Measurements from ENCODE around the gene TMEM39A. TPM values are rescaled to one million over a fixed set of nuclear protein-coding genes. Genes with fewer than 3 reads are reported as not detected.

TMEM39A gene
- total RNA-seq, 6 experiments from 2014 or later = 14.9 to 34.6 (median 20.9) TPM

- Histone ChIP-seq H3K36me3 (no peaks in the 10 kb centered on the region), H3K4me3 (no peak overlapping the region), H3K9me3 (no peaks in the 10 kb centered on the region), H3K4me1 (no peaks in the 10 kb centered on the region), H3K27ac (no peak overlapping the region), H3K27me3 (no peaks in the 10 kb centered on the region)
- TF ChIP-seq, protein P1, sequence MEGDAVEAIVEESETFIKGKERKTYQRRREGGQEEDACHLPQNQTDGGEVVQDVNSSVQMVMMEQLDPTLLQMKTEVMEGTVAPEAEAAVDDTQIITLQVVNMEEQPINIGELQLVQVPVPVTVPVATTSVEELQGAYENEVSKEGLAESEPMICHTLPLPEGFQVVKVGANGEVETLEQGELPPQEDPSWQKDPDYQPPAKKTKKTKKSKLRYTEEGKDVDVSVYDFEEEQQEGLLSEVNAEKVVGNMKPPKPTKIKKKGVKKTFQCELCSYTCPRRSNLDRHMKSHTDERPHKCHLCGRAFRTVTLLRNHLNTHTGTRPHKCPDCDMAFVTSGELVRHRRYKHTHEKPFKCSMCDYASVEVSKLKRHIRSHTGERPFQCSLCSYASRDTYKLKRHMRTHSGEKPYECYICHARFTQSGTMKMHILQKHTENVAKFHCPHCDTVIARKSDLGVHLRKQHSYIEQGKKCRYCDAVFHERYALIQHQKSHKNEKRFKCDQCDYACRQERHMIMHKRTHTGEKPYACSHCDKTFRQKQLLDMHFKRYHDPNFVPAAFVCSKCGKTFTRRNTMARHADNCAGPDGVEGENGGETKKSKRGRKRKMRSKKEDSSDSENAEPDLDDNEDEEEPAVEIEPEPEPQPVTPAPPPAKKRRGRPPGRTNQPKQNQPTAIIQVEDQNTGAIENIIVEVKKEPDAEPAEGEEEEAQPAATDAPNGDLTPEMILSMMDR (IDR thresholded peaks at IDR 0.05) = no peak
- TF ChIP-seq POLR2A (IDR thresholded peaks at IDR 0.05) = no peak
- no peak for ATAC-seq
- WGBS (ENCODE audit: insufficient coverage, low coverage, low lambda C conversion rate, missing lambda C conversion rate) = 83% methylated on average over 1 of the region's 1 CpG
- DNase-seq = no peak
- intact Hi-C loops (cut with DNase I) = no loop called here
These were observed 60.2 kb downstream of the TMEM39A start for GRCh38 chr3:119403201-119403600.

DNA sequence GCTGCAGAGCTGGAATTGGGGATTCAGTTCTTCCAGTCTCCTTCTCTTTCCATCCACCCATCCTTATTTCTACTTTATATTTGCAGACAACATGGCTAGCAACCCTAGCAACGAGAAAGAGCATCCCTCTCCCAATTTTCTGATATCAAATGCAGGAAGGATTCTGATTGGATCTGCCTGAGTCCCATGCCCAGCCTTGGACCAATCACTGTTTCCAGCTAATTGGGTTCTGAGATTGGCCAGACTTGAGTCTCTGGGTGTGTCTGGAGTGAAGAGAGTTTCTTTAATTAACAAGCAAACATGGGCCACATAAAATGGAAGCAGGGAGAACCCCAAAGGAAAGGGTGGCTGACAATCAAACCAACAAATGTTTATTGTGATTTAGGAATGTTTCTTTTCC is 60.6 kb downstream of the TMEM39A start:
- H3K36me3 ChIP-seq = no peaks in the 10 kb centered on the region
- ATAC-seq = no peak
- H3K27me3 ChIP-seq = no peaks in the 10 kb centered on the region
- intact Hi-C loops (cut with DNase I) = no loop called here
- DNase-seq = no peak
- H3K27ac ChIP-seq = no peak overlapping the region
- TF ChIP-seq POLR2A (IDR thresholded peaks at IDR 0.05) = no peak
- TF ChIP-seq, protein P1 (IDR thresholded peaks at IDR 0.05) = no peak
- H3K4me3 ChIP-seq = no peak overlapping the region
- no peaks in the 10 kb centered on the region for H3K4me1 ChIP-seq
- 46% methylated on average over 1 of the region's 1 CpG for WGBS (ENCODE audit: insufficient coverage, low coverage, low lambda C conversion rate, missing lambda C conversion rate)
- no peaks in the 10 kb centered on the region for H3K9me3 ChIP-seq

GRCh38 chr3:119401503-119402440 is 61.6 kb downstream of the TMEM39A start:
- Histone ChIP-seq H3K27me3 (no peaks in the 10 kb centered on the region), H3K4me1 (no peaks in the 10 kb centered on the region), H3K27ac (no peak overlapping the region), H3K36me3 (no peaks in the 10 kb centered on the region), H3K4me3 (no peak overlapping the region), H3K9me3 (no peaks in the 10 kb centered on the region)
- DNase-seq (no peak), ATAC-seq (no peak)
- WGBS (ENCODE audit: insufficient coverage, low coverage, low lambda C conversion rate, missing lambda C conversion rate) = 67% methylated on average over 5 of the region's 36 CpGs
- intact Hi-C loops (cut with DNase I) = no loop called here
- TF ChIP-seq, protein P1 (IDR thresholded peaks at IDR 0.05) = no peak
- no peak for TF ChIP-seq POLR2A (IDR thresholded peaks at IDR 0.05)

- intact Hi-C loops (cut with DNase I) = no loop called here
- ATAC-seq = no peak
- H3K27me3 ChIP-seq = no peaks in the 10 kb centered on the region
- H3K4me3 ChIP-seq = no peak overlapping the region
- 94% methylated on average over 5 of the region's 5 CpGs for WGBS (ENCODE audit: insufficient coverage, low coverage, low lambda C conversion rate, missing lambda C conversion rate)
- no peaks in the 10 kb centered on the region for H3K36me3 ChIP-seq
- H3K9me3 ChIP-seq = no peaks in the 10 kb centered on the region
- H3K27ac ChIP-seq = no peak overlapping the region
- DNase-seq = no peak
- H3K4me1 ChIP-seq = no peaks in the 10 kb centered on the region
- no peak for TF ChIP-seq POLR2A (IDR thresholded peaks at IDR 0.05)
- TF ChIP-seq, protein P1 (IDR thresholded peaks at IDR 0.05) = no peak
These were observed 62.3 kb downstream of the TMEM39A start for GRCh38 chr3:119401069-119401468.
